Hepatocyte (in vitro differentiated cells): Measurements from ENCODE around the gene ZNF862. TPM values are rescaled to one million over a fixed set of nuclear protein-coding genes. Genes with fewer than 3 reads are reported as not detected.

Source experiments
- DNase-seq: peaks from one replicate; pipeline ENCODE4 v3.0.0-alpha.2; 2016; ENCODE audit warnings: low spot score
- H2AFZ ChIP-seq: fragments of 200-600 bp; sonication (generic); 2 replicates; pipeline ENCODE4 v1.6.0; 2016; ENCODE audit warnings: antibody characterized with exemption, mild to moderate bottlenecking
- H3K27ac ChIP-seq: fragments of 200-600 bp; sonication (generic); 2 replicates; pipeline ENCODE4 v1.5.1; 2016; ENCODE audit warnings: mild to moderate bottlenecking
- H3K27me3 ChIP-seq: fragments of 200-600 bp; sonication (generic); 2 replicates; pipeline ENCODE4 v1.6.1; 2016
- H3K36me3 ChIP-seq: fragments of 200-600 bp; sonication (generic); replicated peaks from 2 replicates; pipeline ENCODE4 v1.5.1; 2016; ENCODE audit warnings: low read depth; ENCODE audit not compliant: insufficient read depth
- H3K4me1 ChIP-seq: fragments of 200-600 bp; sonication (generic); 2 replicates; pipeline ENCODE4 v1.5.1; 2016; ENCODE audit warnings: mild to moderate bottlenecking, moderate library complexity; ENCODE audit not compliant: insufficient read depth
- H3K4me2 ChIP-seq: fragments of 200-600 bp; sonication (generic); 2 replicates; pipeline ENCODE4 v1.6.0; 2016
- H3K4me3 ChIP-seq: fragments of 200-600 bp; sonication (generic); 2 replicates; pipeline ENCODE4 v1.5.1; 2016; ENCODE audit warnings: mild to moderate bottlenecking
- H3K79me2 ChIP-seq: fragments of 200-600 bp; sonication (generic); 2 replicates; pipeline ENCODE4 v1.6.0; 2017; ENCODE audit warnings: mild to moderate bottlenecking
- H3K9me2 ChIP-seq: fragments of 200-600 bp; sonication (generic); replicated peaks from 2 replicates; pipeline ENCODE4 v1.6.0; 2017; ENCODE audit warnings: mild to moderate bottlenecking; ENCODE audit not compliant: insufficient read depth
- H3K9me3 ChIP-seq: fragments of 200-600 bp; sonication (generic); 2 replicates; pipeline ENCODE4 v1.5.1; 2016; ENCODE audit warnings: low read depth, mild to moderate bottlenecking
- H4K20me1 ChIP-seq: fragments of 200-600 bp; sonication (generic); 2 replicates; pipeline ENCODE4 v1.6.0; 2016; ENCODE audit warnings: mild to moderate bottlenecking; ENCODE audit not compliant: insufficient read depth, poor library complexity, severe bottlenecking
- EZH2 ChIP-seq: fragments of 200-600 bp; sonication (generic); IDR thresholded peaks from 2 replicates; pipeline ENCODE4 v1.6.1; 2016; ENCODE audit warnings: antibody characterized with exemption, mild to moderate bottlenecking, borderline replicate concordance
- EZH2phosphoT487 ChIP-seq: fragments of 200-600 bp; sonication (generic); IDR thresholded peaks from one replicate; pipeline ENCODE4 v1.6.1; 2018; ENCODE audit warnings: antibody characterized with exemption, mild to moderate bottlenecking, low read depth, moderate library complexity; ENCODE audit not compliant: unreplicated experiment, severe bottlenecking
- WGBS: methylation state at CpG from one replicate; pipeline ENCODE4 v1.1.6; 2016; ENCODE audit warnings: low lambda C conversion rate; ENCODE audit errors: missing lambda C conversion rate; 5-methylcytosine and 5-hydroxymethylcytosine counted together
- polyA plus RNA-seq: library from polyadenylated mRNA; unstranded; fragments of >200 nt; fragmentation: Nextera tagmentation; extraction: Ambion mirVana; gene quantifications from 2 replicates; pipeline ENCODE4 v1.2.1, GENCODE V29; 2016
- total RNA-seq: library from RNA; depleted of rRNA; stranded (reverse); fragments of >200 nt; gene quantifications from 2 replicates; pipeline ENCODE4 v1.2.3, GENCODE V29; 2014
- TF ChIP-seq, protein P1 (sequence below): fragments of 200-600 bp; sonication (generic); IDR thresholded peaks from 2 replicates; pipeline ENCODE4 v1.5.1; 2016; ENCODE audit warnings: antibody characterized with exemption, mild to moderate bottlenecking; ENCODE audit not compliant: poor library complexity

ZNF862 gene
- total and polyA plus RNA-seq, 2 experiments from 2014 or later: 3.5 to 9.2 TPM

DNA sequence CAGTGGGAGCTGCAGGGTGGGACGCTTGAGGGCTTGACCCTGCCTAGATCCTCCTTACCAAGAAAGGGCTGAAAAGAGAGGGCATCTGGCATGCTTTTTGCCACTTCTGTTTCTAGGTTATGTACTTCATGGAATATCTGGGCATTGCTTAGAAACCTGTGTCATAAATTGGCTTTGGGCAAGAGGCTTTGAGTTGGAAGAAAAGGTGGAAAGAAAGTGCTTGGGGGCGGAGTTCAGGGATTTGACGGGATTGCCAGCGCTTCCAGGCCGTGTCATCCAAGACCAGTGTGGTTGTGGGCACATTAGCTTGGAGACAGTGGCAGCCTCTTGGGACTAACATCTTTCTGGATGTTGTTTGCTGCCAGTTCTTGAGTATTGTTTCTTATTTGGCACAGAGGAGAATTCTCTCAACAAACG lies 825 bp downstream of the ZNF862 start:
- Histone ChIP-seq H3K9me3 (no peaks in the 10 kb centered on the region), H3K4me3 (peak overlapping the region; percentile 74), H4K20me1 (peaks cover 8% of the 10 kb centered on the region), H3K4me1 (peaks cover 6% of the 10 kb centered on the region), H3K4me2 (peak overlapping the region; percentile 76), H2AFZ (peak overlapping the region; percentile 67), H3K79me2 (peaks cover 10% of the 10 kb centered on the region), H3K27me3 (no peaks in the 10 kb centered on the region), H3K36me3 (no peaks in the 10 kb centered on the region), H3K27ac (peak overlapping the region; percentile 83), H3K9me2 (no peaks in the 10 kb centered on the region)
- TF ChIP-seq, protein P1, sequence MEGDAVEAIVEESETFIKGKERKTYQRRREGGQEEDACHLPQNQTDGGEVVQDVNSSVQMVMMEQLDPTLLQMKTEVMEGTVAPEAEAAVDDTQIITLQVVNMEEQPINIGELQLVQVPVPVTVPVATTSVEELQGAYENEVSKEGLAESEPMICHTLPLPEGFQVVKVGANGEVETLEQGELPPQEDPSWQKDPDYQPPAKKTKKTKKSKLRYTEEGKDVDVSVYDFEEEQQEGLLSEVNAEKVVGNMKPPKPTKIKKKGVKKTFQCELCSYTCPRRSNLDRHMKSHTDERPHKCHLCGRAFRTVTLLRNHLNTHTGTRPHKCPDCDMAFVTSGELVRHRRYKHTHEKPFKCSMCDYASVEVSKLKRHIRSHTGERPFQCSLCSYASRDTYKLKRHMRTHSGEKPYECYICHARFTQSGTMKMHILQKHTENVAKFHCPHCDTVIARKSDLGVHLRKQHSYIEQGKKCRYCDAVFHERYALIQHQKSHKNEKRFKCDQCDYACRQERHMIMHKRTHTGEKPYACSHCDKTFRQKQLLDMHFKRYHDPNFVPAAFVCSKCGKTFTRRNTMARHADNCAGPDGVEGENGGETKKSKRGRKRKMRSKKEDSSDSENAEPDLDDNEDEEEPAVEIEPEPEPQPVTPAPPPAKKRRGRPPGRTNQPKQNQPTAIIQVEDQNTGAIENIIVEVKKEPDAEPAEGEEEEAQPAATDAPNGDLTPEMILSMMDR: no peak
- TF ChIP-seq EZH2phosphoT487: no peak
- TF ChIP-seq EZH2: no peak
- WGBS: 6% methylated on average over 6 of the region's 6 CpGs
- no peak for DNase-seq

DNA sequence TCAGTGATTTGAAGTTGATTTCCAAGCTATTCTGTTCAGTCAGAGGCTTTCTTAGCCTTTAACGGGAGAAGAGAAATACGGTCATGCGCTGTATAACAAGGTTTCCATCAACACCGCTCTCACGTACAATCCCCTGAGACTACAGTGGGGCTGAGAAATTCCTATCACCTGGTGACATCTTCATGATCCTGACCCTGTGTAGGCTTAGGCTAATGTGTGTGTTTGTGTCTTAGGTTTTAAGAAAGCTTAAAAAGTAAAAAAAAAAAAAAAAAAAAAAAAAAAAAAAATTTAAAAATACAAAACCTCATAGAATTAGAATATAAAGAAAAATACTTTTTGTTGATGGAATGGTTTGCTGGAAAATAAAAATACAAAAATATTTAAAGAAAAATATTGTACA lies 1.8 kb downstream of the ZNF862 start:
- Histone ChIP-seq H3K27ac (no peak overlapping the region), H3K79me2 (peaks cover 10% of the 10 kb centered on the region), H3K4me1 (peaks cover 6% of the 10 kb centered on the region), H3K4me3 (no peak overlapping the region), H3K27me3 (no peaks in the 10 kb centered on the region), H3K9me2 (no peaks in the 10 kb centered on the region), H3K36me3 (no peaks in the 10 kb centered on the region), H3K4me2 (peak overlapping the region; percentile 76), H4K20me1 (peaks cover 8% of the 10 kb centered on the region), H3K9me3 (no peaks in the 10 kb centered on the region), H2AFZ (no peak overlapping the region)
- WGBS: 96% methylated on average over 5 of the region's 5 CpGs
- DNase-seq: no peak
- TF ChIP-seq EZH2: no peak
- TF ChIP-seq, protein P1: no peak
- TF ChIP-seq EZH2phosphoT487: no peak

DNA sequence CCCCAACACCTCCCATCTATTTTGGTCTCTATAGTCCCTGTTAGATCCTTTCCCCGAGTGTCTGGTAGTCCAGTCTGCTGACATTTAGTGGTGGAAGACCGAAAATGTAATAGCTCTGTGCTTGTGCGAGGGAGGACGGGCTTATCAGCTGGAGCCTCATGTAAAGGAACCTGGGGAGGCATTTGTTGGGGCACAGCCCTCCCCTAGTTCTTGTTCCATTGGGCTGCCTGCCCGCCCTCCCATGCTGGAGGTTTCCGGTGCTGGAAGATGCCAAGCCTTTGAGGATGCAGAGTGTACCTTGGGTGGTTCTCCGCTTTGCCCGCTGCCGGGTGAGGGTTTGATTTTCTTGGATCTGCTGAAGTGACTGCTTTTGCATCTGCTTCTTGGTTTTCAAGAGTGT lies 5.4 kb downstream of the ZNF862 start:
- Histone ChIP-seq H3K4me1 (peaks cover 6% of the 10 kb centered on the region), H3K27me3 (no peaks in the 10 kb centered on the region), H3K36me3 (no peaks in the 10 kb centered on the region), H4K20me1 (peaks cover 8% of the 10 kb centered on the region), H3K9me3 (no peaks in the 10 kb centered on the region), H3K4me2 (no peak overlapping the region), H3K9me2 (no peaks in the 10 kb centered on the region), H3K27ac (no peak overlapping the region), H3K4me3 (no peak overlapping the region), H2AFZ (no peak overlapping the region), H3K79me2 (peaks cover 10% of the 10 kb centered on the region)
- WGBS: 92% methylated on average over 9 of the region's 9 CpGs
- DNase-seq: no peak
- TF ChIP-seq EZH2phosphoT487 (no peak), EZH2 (no peak)
- TF ChIP-seq, protein P1: no peak

DNA sequence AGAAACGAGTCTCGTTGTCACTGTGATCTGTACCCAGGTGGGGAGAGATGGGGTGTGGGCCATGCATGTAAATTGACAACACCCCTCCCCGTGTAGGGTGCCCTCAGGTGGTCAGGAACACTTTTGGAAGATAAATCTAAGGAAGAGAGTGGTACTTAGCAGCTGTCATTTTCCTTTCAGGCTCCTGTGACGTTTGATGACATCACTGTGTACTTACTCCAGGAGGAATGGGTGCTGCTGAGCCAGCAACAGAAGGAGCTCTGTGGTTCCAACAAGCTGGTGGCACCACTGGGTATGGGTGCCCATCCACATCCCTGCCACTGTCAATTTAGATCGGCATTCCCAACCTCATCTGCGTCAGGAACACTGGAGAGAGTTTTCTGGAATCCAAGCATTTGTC lies 6.3 kb downstream of the ZNF862 start:
- Histone ChIP-seq H3K4me3 (no peak overlapping the region), H3K9me3 (no peaks in the 10 kb centered on the region), H2AFZ (no peak overlapping the region), H3K4me2 (no peak overlapping the region), H3K4me1 (peaks cover 3% of the 10 kb centered on the region), H3K79me2 (peaks cover 6% of the 10 kb centered on the region), H3K27ac (no peak overlapping the region), H3K9me2 (no peaks in the 10 kb centered on the region), H3K27me3 (no peaks in the 10 kb centered on the region), H4K20me1 (peaks cover 5% of the 10 kb centered on the region), H3K36me3 (no peaks in the 10 kb centered on the region)
- TF ChIP-seq, protein P1: no peak
- no peak for TF ChIP-seq EZH2phosphoT487
- TF ChIP-seq EZH2: no peak
- DNase-seq: no peak
- WGBS: 72% methylated on average over 6 of the region's 6 CpGs
